ENCODE data around the gene CAV2. TPM values are rescaled to one million over a fixed set of nuclear protein-coding genes. Genes with fewer than 3 reads are reported as not detected.
A peak's percentile ranks its signal among the peaks of the same experiment; 100 is the strongest.
"Not testable (repeated sequence)": the region's sequence is repeated elsewhere in the genome, so short reads cannot be mapped to it uniquely, and the experiment has no call there.

Gene CAV2, protein sequence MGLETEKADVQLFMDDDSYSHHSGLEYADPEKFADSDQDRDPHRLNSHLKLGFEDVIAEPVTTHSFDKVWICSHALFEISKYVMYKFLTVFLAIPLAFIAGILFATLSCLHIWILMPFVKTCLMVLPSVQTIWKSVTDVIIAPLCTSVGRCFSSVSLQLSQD
- polyA plus RNA-seq (ENCODE audit: insufficient read length) = 44.3 TPM

DNA sequence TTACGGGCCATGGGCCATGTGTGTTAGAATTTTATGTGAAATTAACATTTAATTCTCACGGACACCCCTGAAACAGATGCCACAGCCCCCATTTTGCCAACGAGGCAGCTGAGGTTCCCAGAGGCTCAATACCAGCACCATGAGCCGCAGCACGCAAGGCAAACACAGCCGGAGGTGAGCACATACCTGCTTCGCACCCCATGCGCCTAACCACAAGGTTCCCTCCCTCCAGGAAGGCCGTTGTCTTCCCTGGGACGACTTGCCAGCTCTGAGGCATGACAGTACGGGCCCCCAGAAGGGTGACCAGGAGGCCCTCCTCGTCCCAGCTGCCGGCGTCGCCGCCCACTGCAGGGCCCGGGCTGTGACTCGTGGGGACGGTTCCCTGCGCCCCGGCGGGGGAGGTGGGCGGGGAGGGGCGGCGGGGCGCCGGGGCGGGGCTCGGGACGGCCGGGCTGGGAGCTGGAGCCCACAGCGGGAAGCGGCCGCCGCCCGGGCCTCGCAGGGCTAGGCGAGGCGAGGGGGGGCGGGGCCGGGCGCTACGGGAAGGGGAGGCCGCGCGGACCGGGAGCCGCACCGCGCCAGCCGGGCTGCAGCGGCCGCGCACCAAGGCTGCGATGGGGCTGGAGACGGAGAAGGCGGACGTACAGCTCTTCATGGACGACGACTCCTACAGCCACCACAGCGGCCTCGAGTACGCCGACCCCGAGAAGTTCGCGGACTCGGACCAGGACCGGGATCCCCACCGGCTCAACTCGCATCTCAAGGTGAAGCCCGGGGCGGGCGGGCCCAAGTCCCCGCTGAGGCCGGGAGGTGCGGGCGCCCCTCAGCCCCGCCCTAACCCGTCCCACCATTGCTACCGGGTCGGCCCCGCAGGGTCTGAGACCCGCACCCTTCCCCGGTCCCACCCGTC, at the start of gene CAV2:
Gene CAV2 (plus strand): TSS at position 571 of the 910 bp plus-strand sequence. CDS start 44 bp downstream, at position 615.
- peak; percentile 76 for DNase-seq

DNA sequence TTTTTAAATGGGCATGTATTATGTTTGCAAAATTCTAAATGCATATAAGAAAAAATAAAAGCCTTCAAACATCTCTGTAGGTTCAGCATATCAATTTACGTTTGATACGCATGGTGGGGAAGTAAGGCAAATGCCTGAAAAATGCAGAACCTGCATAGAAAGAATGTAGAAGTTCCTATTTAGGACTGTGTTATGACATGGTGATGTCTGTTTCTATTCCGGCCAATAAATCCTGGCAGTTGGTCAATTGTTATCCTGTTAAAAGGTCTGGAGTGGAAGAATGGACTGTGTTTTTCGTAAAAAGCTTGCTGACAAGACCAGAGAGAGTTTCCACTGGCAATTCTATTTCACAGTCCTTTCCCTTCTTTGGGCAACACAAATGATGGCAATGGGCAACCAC, 49.6 kb upstream of the CAV2 start:
- DNase-seq = peak; percentile 59

DNA sequence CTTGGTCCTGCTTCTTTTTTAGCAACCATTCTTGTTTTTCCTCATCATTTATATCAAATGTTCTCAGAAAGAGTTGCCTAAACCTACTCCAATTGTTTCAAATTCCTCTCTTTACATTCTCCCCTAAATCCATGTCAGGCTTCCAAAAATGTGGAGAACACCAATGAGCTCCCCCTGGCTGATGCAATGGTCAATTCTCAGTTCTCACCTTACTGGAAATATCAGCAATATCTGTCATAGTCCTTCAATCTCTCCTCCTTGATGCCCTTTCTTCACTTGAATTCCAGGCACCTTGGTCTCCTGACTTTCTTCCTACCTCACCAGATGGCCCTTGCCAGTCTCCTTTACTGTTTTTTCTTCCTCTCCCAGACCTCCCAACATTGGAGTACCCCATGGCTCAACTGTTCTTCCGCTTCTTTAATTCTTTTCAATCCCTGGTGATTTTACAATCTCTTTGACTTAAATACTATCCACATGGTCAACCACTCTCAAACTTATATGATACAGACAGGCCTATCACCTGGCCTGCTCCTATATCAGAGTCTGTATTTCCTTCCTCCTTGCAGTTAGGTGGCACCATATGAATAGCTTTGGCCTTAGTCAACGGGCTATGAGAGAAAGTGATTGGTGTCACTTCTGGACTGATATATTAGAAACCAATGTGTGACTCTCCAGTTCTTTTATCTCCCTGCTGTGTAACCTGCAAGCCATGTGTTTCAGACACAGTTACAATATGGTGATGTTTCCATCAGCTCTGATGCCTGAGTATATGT, 47.4 kb upstream of the CAV2 start:
- DNase-seq = no peak

DNA sequence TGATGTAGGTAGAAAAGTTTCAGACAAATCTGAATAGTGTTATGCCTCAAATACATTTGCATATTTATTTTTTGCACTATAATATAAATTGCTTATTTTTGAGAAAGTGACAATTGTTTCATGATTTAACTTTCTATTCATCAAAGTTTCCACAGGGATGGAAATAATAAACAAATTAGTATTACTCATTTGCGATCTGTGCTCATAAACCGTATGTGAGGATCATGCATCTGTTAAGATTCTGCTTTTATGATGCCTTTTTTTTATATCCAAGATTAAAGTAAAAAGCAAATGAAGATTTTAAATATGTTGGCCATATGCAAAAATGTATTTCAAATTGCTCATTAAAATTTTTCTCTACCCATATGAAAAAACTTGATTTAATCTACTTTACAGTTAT, 45.2 kb upstream of the CAV2 start:
- no peak for DNase-seq

DNA sequence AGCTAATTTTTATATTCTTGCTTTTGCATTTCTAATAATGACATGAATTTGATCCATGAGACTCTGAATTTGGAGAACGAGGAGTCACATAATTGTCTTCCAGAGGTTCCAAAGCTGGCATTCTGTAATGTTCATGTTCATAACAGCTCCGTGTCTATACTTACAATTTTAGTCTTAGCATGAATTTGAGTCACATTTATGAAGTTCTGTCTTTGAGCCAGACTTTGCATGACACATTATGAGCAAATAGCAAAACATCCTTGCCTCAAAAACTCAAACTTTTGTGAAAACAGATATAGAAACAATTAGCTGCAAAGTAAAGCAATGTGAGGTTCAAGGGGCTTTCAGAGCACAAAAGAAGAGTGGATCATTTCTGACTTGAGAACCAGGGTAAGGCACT, 44.5 kb upstream of the CAV2 start:
- no peak for DNase-seq

DNA sequence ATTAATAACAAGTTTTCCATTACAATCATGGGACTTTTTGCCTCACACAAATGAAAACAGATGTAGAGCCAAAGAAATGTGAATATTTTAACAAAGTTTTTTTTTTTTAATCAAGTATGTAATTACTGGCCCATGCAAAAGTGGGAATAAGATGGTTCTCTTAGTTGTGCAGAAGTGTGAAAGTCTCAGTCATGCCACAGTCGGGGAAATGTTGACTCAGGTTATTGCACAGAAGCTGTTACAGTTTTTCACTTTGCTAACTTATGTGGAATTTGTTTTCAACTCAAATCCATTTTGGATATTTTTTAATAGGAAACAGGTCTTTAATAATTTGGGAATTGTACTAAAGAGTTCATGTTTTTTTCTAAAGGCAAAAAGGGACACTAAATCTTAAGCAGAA, 44.0 kb upstream of the CAV2 start:
- no peak for DNase-seq

DNA sequence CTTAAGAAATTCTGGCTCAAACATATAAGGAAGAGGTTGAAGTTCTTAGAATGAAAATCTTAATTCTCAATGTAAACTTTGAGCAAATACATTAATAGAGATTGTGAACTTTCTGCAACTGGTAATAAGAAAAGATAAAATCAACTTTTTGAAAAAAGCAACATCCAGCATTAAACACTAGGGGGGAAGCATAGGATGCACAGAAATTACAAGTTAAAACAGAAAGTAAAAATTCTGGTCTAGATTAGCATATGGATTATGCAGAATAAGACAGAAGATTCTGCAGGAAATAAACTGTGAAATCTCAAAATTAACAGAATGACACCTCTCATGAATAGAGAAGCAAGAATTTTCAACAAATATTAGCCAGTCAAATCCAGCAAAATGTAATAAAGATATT, 38.0 kb upstream of the CAV2 start:
- DNase-seq = no peak

DNA sequence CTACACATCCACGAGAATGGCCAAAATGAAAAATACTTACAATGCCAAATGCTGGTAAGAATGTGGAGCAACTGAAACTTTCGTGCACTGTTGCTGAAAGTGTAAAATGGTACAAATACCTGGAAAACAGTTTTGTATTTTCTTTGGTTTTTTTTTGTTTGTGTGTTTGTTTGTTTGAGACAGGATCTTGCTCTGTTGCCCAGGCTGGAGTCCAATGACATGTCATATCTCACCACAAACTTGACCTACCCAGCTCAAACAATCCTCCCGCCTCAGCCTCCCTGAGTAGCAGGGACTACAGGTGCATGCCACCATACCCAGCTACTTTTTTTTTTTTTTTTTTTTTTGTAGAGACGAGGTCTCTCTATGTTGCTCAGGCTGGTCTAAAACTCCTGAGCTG, 35.6 kb upstream of the CAV2 start:
- no peak for DNase-seq

DNA sequence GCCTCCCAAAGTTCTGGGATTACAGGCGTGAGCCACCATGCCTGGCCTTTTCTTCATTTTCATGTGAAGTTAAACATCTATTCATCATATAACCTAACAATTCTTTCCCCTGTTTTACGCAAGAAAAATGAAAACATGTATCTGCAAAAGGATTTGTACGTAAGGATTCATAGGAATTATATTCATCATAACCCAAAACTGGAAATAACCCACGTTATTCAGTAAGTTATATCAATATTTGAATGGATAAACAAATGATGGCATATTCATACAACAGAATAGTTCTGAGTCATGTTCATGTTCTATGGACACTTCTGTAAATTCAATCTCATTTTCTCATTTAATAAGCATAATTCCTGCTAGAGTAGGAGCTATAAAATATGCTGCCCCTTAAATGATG, 35.2 kb upstream of the CAV2 start:
- DNase-seq = no peak

DNA sequence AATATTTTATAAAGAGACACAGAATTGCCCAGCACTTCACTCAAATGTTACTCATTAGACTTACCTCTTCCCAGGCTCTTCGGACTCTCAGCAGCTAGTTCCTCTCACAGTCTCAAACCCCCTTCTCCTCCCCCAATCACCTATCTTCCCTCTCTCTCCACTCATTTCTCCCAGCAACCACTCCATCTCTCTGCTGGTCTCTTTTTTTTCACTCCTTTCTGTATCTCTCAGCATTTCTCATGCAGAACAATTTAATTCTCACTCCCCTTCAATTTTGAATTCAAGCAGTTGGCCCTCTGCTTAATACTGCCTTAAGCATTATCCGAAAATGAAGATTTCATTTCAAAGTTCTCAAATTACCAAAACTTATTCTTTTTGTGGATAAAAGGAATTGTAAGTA, 34.4 kb upstream of the CAV2 start:
- DNase-seq = no peak

DNA sequence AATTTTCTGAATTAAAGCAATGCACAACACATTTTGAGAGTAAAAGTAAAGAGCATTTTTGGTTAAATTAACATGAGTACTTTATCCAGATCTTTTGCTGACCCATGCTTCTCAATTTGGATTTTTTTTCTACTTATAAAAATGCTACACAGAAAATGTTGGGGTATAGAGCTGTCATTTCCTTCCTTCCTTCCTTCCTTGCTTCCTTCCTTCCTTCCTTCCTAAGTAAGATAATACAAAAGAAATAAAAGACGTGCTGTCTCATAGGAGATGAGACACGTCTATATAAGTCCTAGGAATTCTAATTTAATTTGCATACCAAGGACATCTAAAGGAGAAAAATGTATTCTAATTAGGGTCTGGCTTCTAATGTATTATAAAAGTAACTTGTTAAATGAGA, 31.0 kb upstream of the CAV2 start:
- no peak for DNase-seq

DNA sequence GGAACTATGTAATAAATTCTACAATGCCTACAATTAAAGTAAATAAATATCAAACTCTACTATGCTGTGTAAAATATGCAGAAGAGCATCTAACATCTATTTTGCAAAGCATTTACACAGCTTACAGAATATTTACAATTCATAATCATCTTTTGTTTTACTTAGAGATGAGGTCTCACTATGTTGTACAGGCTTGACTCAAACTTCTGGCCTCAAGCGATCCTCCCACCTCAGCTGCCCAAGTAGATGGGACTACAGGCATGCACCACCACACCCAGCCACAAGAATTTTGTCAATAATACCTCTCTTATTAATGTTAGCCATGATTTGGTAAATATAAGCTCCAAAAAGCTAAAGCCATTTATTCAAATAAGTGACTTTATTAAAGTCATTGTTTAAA, 21.9 kb upstream of the CAV2 start:
- no peak for DNase-seq

DNA sequence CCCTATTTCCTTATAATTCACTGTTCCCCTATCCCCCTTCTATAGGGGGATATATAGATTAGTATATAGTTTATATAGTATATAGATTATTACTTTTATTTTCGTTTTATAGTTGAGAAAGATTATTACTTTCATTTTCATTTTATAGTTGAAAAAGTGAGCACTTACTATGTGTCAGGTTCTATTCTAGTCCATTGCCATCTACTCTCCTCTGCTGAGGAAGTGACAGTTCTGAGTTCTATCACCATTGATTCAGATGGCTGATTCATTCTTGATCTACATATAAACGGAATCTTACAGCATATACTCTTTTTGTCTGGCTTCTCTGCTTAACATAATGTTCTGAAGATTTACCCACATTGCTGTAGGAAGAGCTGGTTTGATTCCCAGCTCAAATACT, 20.7 kb upstream of the CAV2 start:
- no peak for DNase-seq

DNA sequence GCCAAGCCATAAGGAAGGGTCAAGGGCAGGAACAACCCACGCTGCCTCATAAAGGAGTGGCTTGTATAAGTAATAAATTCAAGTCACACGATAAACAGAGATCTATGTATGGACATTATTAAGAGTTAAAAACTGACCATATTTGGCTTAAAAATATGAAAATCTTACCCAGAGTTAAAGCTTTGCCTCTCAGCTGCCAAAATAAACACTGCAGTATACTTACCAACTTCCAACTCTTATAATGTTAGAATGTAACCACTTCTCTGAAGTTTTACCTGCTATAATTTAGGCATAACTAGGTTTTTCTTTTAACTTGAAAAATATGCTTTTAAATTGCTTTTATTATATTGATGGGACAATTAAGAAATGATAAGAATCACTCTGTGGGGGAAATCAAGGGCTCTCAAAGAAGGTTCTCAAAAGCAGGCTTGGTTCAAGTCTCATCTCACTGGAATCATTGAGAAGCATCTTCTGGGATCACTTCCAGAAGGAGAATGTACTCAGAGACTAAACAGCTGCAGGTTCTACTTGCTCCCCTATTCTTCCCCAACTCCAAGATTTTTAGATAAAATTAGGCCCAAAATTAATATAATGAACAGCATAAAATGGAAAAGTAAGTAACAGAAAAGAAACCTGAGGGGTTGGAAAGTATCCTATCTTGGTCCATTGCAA, 16.1 kb upstream of the CAV2 start:
- no peak for DNase-seq

DNA sequence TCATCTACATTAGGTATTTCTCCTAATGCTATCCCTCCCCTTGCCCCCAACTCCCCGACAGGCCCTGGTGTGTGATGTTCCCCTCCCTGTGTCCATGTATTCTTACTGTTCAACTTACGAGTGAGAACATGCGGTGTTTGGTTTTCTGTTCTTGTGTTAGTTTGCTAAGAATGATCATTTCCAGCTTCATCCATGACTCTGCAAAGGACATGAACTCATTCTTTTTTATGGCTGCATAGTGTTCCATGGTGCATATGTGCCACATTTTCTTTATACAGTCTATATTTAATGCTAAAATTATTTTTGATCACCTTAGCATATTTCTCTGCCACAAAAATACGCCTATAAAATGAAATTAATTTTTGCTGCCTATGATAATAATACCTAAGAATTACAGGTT, 15.1 kb upstream of the CAV2 start:
- DNase-seq = not testable (repeated sequence)

DNA sequence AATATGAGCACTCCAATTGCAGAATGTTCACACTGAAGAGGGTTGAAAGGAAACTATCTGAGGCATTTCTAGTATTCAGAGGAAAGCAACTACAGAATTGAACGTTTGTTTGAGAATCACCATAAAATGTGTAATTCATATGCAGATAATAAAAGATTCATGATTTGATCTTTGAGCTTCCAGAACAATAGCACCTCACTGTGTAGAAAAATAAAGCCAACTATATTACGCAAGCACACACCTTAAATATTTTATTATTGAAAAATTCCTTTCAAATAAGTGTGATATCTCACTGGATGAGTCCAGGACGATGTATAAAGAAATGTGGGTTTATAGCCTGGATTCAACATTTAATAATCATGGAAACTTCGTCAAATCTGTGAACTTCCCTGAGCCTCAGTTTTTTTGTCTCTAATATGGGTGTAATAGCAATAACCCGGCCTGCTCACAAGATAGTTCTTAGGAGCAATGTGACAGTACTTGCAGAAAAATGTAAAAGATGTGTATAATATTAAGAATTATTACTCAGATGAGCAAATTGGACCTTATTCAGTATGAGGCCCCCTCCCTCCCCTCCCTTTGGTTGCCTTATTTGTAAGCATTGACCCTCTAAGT, 11.5 kb upstream of the CAV2 start:
- no peak for DNase-seq

DNA sequence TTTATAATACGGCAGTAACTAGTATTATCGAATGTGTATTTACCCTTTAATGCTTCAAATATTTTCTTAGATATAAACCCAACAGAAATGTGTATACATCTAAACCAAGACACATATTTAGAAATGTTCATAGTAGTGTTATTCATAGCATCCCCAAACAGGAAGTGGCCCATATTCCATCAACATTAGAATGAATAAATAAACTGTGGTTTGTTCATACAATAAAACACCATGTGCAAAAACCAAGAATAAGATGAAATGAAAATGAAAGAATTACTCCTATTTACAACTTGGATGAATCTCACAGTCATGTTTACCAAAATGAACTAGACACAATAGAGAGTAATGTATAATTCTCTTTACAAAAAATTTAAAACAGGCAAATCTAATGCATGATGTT, 9.2 kb upstream of the CAV2 start:
- DNase-seq = no peak

DNA sequence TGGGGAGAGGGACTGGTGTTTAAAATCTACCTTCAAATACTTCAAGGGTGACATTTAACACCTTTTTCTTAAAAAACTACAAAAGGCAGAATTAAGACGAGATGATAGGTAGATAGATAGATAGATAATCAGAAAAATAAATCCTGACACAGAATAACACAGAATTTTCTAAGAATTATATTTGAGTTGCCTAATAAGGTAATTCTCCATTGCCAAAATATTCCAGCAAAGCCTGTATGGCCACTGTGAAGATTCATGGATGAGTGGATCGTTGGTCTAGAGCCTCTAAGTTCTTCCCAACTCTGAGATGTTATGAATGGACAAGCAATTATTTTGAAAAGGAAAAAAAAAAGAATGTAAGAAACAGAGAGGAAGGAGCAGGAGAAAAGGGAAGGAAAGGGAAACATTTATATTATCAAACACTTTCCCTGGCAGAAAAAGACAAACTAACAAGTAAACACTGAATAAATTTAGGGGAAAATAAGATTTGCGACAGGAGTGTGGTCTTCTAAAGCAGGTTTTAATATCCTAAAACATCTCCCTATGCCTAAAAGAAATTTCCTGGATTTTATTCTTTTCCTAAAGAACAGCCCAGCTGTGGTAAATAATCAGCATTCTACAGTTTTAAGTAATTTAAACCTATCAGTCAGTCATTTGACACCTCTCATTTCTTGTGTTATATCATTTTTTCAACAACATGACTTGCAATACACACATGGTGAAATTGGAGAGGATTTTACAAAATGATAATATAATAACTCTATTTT, 7.5 kb upstream of the CAV2 start:
- no peak for DNase-seq

DNA sequence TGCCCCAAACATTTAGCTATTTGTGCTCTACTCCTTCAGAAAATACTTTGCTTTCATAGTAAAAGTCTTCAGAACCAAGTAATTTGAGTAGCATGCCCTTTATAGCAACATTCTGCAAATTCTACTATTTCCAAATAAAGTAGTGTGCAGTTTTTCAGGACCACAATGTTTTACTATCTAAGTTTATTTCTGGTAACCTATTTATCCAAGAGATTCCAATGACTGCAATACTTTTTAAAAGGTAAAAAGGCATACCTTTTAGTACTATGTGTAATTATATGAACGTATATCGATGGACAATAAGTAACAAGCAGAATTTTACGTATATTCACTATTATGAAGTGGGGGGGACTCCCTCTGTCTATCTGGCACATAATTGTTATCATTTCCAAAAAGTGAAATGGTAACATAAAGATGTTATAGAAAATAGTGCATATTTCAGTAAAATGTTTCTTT, 6.9 kb upstream of the CAV2 start:
- no peak for DNase-seq

DNA sequence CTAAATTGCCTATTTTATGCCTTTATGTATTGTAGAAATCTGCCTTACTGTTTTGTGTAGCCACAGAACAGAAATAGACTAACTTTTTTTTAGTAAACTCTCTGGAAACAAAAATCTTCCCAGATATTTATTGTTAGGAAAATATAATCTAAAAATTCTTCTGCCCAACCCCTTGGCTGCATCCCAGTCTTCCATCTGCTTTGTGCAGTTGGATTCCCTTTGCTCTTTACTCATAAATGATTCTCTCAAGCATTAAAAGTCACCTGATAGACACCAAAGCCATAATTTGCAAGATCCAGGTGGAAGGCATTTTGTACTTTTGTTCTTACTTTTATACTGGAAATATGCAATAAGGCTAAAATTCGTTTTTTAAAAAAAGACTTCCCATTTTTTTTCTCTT, 6.1 kb upstream of the CAV2 start:
- peak; percentile 65 for DNase-seq

DNA sequence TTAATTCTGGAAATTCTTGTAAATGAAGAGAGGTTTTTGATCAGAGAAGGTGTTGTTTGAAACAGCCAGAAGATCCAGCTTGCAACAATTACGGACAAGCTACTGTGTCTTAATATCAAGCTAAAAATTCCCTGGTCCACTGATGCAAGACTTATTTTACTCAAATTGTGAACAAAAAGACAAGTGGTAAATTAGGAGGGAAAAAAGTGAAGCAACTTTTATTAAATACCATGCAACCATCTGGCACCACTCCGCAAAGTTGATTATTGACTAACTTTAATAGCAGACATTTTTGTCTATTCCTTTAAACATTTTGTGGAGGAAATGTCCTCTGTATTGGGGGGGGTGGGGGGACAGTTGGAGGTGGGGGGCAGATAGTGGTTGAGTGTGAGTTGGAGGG, 5.1 kb upstream of the CAV2 start:
- no peak for DNase-seq

DNA sequence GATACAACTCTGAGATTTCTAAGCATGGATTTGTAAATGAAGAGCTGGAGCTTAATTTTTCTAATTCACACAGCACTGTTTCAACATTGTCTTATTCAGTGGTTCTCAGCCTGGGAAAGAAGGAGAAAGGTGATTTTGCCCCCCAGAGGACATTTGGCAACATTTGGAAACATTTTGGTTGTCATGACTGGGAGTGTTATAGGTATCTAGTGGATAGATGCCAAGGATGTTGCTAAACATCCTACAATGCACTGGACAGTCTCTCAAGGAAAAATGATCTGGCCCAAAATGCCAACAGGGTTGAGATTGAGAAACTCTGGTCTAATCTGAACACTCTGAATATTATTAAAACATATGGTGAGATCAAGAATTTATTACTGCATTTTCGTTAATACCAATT, 3.8 kb upstream of the CAV2 start:
- no peak for DNase-seq
